HEK293 (cell line): Measurements from ENCODE around the gene AGAP1.

Experiments used
- CTCF ChIA-PET: fragments of 350-600 bp; formaldehyde crosslinking; extraction: SDS; loops from one replicate; lab custom pipeline; 2021; ENCODE audit warnings: antibody characterized with exemption; lab: Yijun Ruan, JAX
- POLR2A ChIA-PET: fragments of 300-600 bp; formaldehyde crosslinking; extraction: SDS; loops from one replicate; lab custom pipeline; 2020; ENCODE audit warnings: antibody characterized with exemption, inconsistent platforms; lab: Yijun Ruan, JAX
- H3K27ac ChIP-seq: fragments of 200-500 bp; sonication (Bioruptor generic); 2 replicates; pipeline ENCODE4 v1.5.1; 2014; ENCODE audit warnings: low read depth, low read length, control low read depth, inconsistent platforms; ENCODE audit errors: extremely low read depth
- H3K36me3 ChIP-seq, 2 experiments: fragments of 200-500 bp in 1 of 2; sonication (Bioruptor generic) in 1 of 2; 1 replicate in 1 of 2; 2 replicates in 1 of 2; pipeline ENCODE4 v1.5.1; 2014 to 2017; ENCODE audit warnings: inconsistent platforms in 2 of 2, low read length in 2 of 2; ENCODE audit not compliant: control insufficient read depth in 2 of 2, insufficient read depth in 1 of 2
- H3K4me1 ChIP-seq: fragments of 200-500 bp; sonication (Bioruptor generic); 2 replicates; pipeline ENCODE4 v1.5.1; 2014; ENCODE audit warnings: mild to moderate bottlenecking, low read length, inconsistent platforms; ENCODE audit not compliant: control insufficient read depth, insufficient read depth
- H3K4me3 ChIP-seq: 2 replicates; pipeline ENCODE4 v1.5.1; 2011; ENCODE audit warnings: low read depth, mild to moderate bottlenecking, control low read depth, low read length, moderate library complexity
- H3K9me3 ChIP-seq: fragments of 200-500 bp; sonication (Bioruptor generic); 2 replicates; pipeline ENCODE4 v1.5.1; 2014; ENCODE audit warnings: low read depth, low read length, inconsistent platforms; ENCODE audit not compliant: control insufficient read depth, insufficient read depth
- FEZF1 ChIP-seq: fragments of 450-650 bp; formaldehyde crosslinking; IDR thresholded peaks from 2 replicates; pipeline ENCODE4 v1.5.1; 2016; ENCODE audit warnings: missing biosample characterization, missing genetic modification characterization
- GLI4 ChIP-seq: fragments of 450-650 bp; formaldehyde crosslinking; IDR thresholded peaks from 2 replicates; pipeline ENCODE4 v1.5.1; 2016; ENCODE audit warnings: missing biosample characterization, missing genetic modification characterization
- HOXD13 ChIP-seq: sonication (generic); formaldehyde crosslinking; IDR thresholded peaks from 2 replicates; pipeline ENCODE4 v1.8.0; 2022; ENCODE audit warnings: missing genetic modification reagents, borderline replicate concordance
- MYNN ChIP-seq: fragments of 450-650 bp; formaldehyde crosslinking; IDR thresholded peaks from 2 replicates; pipeline ENCODE4 v1.5.1; 2016; ENCODE audit warnings: missing biosample characterization, missing genetic modification characterization, borderline replicate concordance
- ZBTB21 ChIP-seq: fragments of 450-650 bp; formaldehyde crosslinking; IDR thresholded peaks from 2 replicates; pipeline ENCODE4 v1.5.1; 2017; ENCODE audit warnings: missing biosample characterization, missing genetic modification characterization
- ZBTB7A ChIP-seq: fragments of 450-650 bp; formaldehyde crosslinking; IDR thresholded peaks from 2 replicates; pipeline ENCODE4 v1.5.1; 2016; ENCODE audit warnings: low read depth, missing biosample characterization, missing genetic modification characterization
- ZFP37 ChIP-seq: fragments of 450-650 bp; formaldehyde crosslinking; IDR thresholded peaks from 2 replicates; pipeline ENCODE4 v1.5.1; 2016; ENCODE audit warnings: missing biosample characterization, missing genetic modification characterization
- ZNF146 ChIP-seq: fragments of 450-650 bp; formaldehyde crosslinking; IDR thresholded peaks from 2 replicates; pipeline ENCODE4 v1.5.1; 2016; ENCODE audit warnings: missing biosample characterization, missing genetic modification characterization
- ZNF169 ChIP-seq: fragments of 450-650 bp; formaldehyde crosslinking; IDR thresholded peaks from 2 replicates; pipeline ENCODE4 v1.5.1; 2016; ENCODE audit warnings: missing biosample characterization, missing genetic modification characterization
- ZNF214 ChIP-seq: fragments of 450-650 bp; formaldehyde crosslinking; IDR thresholded peaks from 2 replicates; pipeline ENCODE4 v1.5.1; 2017; ENCODE audit warnings: missing biosample characterization, mild to moderate bottlenecking, missing genetic modification characterization, borderline replicate concordance
- ZNF292 ChIP-seq: fragments of 450-650 bp; formaldehyde crosslinking; IDR thresholded peaks from 2 replicates; pipeline ENCODE4 v1.5.1; 2016; ENCODE audit warnings: low read depth, missing biosample characterization, missing genetic modification characterization, borderline replicate concordance
- ZNF335 ChIP-seq: fragments of 450-650 bp; formaldehyde crosslinking; conservative IDR thresholded peaks from 2 replicates; pipeline ENCODE4 v1.5.1; 2016; ENCODE audit warnings: missing biosample characterization, missing genetic modification characterization
- ZNF548 ChIP-seq: fragments of 450-650 bp; formaldehyde crosslinking; IDR thresholded peaks from 2 replicates; pipeline ENCODE4 v1.5.1; 2016; ENCODE audit warnings: missing biosample characterization, missing genetic modification characterization
- ZNF549 ChIP-seq: fragments of 450-650 bp; IDR thresholded peaks from 2 replicates; pipeline ENCODE4 v1.5.1; 2018; ENCODE audit warnings: missing biosample characterization, missing genetic modification characterization, mild to moderate bottlenecking, inconsistent platforms, moderate library complexity
- ZNF621 ChIP-seq: fragments of 450-650 bp; formaldehyde crosslinking; IDR thresholded peaks from 2 replicates; pipeline ENCODE4 v1.5.1; 2017; ENCODE audit warnings: missing biosample characterization, missing genetic modification characterization
- ZNF768 ChIP-seq: fragments of 450-650 bp; formaldehyde crosslinking; IDR thresholded peaks from 2 replicates; pipeline ENCODE4 v1.5.1; 2018; ENCODE audit warnings: missing biosample characterization, mild to moderate bottlenecking, missing genetic modification characterization
- ZNF843 ChIP-seq: fragments of 450-650 bp; formaldehyde crosslinking; IDR thresholded peaks from 2 replicates; pipeline ENCODE4 v1.5.1; 2016; ENCODE audit warnings: missing biosample characterization, missing genetic modification characterization
- TF ChIP-seq, protein P1 (sequence below): fragments of 450-650 bp; formaldehyde crosslinking; IDR thresholded peaks from 2 replicates; pipeline ENCODE4 v1.5.1; 2016; ENCODE audit warnings: missing biosample characterization, missing genetic modification characterization
- TF ChIP-seq, protein P2 (sequence below): fragments of 450-650 bp; formaldehyde crosslinking; IDR thresholded peaks from 2 replicates; pipeline ENCODE4 v1.5.1; 2016; ENCODE audit warnings: missing biosample characterization, missing genetic modification characterization
- TF ChIP-seq, protein P3 (sequence below): fragments of 450-650 bp; formaldehyde crosslinking; IDR thresholded peaks from 2 replicates; pipeline ENCODE4 v1.5.1; 2017; ENCODE audit warnings: missing biosample characterization, mild to moderate bottlenecking, missing genetic modification characterization, moderate library complexity
- TF ChIP-seq, protein P4 (sequence below): fragments of 450-650 bp; formaldehyde crosslinking; IDR thresholded peaks from 2 replicates; pipeline ENCODE4; 2016; ENCODE audit warnings: missing biosample characterization, missing genetic modification characterization

The AGAP1 gene

DNA sequence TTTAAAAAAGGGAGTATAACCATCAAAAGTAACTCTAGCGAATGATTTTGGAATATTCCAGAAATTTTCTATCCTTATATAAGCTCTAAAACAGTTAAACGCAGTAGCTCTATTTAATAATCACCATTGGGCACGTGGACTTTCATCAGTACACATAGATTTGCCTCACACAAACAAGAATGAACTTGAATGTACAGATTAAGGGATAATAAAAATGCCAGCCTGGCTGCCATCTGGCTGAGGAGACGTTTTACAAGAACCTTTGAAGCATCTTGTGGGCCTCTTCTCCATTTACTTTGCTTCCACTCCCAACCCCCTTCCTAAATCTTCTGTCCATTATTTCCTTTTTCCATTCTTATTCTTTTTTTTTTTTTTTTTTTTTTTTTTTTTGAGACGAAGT lies 47.2 kb downstream of the AGAP1 start:
- no peaks in the 10 kb centered on the region for H3K9me3 ChIP-seq
- peaks cover 4% of the 10 kb centered on the region; the same call in 1 of the 2 replicates for H3K4me1 ChIP-seq
- no peaks in the 10 kb centered on the region for H3K36me3 ChIP-seq
- ChIA-PET POLR2A (interaction anchor here (0.7 kb wide), 1 partner anchor 225 kb away, joined by 3 read pairs; no protein-coding TSS in a partner anchor), CTCF (interaction anchor here (1.0 kb wide), 1 partner anchor 10 kb away, joined by 3 read pairs; no protein-coding TSS in a partner anchor)
- peak; percentile 60 for TF ChIP-seq FEZF1 (tag by site-specific recombination)
- TF ChIP-seq ZNF621, result no peak
- H3K27ac ChIP-seq, result no peak overlapping the region
- H3K4me3 ChIP-seq, result no peak overlapping the region

DNA sequence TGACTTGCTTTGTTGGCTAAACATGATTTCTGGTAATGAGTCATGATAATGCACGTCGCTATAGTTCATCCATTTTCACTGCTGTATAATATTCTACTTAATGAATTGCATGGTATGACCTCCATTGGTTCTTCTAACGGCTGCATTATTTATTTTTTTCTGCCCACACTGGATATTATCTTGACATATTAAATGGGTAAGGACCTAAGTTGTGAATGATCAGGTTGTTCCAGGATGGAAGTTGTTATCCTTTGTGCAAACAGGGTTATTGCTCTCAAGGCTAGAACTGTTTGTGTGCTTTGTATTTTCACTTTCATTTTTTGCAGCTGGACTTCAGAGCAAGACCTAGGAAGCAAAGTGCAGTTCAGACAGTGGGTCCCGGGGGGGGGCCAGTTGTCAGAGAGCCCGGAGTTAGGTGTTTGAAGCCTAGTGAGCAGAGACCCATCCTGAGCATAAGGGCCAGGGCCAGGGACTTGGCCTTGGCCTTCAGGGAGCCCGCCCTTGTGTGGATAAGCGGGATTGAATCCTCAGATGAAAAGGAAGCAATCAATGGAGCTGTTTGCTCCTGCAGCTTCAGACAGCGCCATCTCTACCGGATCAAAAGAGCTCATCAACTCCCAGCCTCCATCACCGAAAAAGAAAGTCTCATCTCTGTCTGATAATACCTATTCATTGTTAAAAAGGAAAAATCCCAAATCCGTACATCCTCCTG lies 48.2 kb downstream of the AGAP1 start:
- H3K27ac ChIP-seq, result no peak overlapping the region
- H3K36me3 ChIP-seq, result no peaks in the 10 kb centered on the region
- no peaks in the 10 kb centered on the region for H3K9me3 ChIP-seq
- TF ChIP-seq ZNF843 (tag by site-specific recombination) (no peak), ZNF146 (tag by site-specific recombination) (peak; percentile 56; the same call in 1 of the 2 replicates)
- TF ChIP-seq, protein P1, sequence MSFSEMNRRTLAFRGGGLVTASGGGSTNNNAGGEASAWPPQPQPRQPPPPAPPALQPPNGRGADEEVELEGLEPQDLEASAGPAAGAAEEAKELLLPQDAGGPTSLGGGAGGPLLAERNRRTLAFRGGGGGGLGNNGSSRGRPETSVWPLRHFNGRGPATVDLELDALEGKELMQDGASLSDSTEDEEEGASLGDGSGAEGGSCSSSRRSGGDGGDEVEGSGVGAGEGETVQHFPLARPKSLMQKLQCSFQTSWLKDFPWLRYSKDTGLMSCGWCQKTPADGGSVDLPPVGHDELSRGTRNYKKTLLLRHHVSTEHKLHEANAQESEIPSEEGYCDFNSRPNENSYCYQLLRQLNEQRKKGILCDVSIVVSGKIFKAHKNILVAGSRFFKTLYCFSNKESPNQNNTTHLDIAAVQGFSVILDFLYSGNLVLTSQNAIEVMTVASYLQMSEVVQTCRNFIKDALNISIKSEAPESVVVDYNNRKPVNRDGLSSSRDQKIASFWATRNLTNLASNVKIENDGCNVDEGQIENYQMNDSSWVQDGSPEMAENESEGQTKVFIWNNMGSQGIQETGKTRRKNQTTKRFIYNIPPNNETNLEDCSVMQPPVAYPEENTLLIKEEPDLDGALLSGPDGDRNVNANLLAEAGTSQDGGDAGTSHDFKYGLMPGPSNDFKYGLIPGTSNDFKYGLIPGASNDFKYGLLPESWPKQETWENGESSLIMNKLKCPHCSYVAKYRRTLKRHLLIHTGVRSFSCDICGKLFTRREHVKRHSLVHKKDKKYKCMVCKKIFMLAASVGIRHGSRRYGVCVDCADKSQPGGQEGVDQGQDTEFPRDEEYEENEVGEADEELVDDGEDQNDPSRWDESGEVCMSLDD (tag by site-specific recombination), result no peak
- CTCF ChIA-PET, result interaction anchor here (0.7 to 1.0 kb wide), 3 partner anchors 9 to 251 kb away, joined by 3 to 6 read pairs (median 3); no protein-coding TSS in a partner anchor
- H3K4me3 ChIP-seq, result no peak overlapping the region
- POLR2A ChIA-PET, result interaction anchor here (0.6 to 0.7 kb wide), 2 partner anchors 36 to 224 kb away, joined by 3 read pairs; no protein-coding TSS in a partner anchor
- H3K4me1 ChIP-seq, result peaks cover 4% of the 10 kb centered on the region; the same call in 1 of the 2 replicates

DNA sequence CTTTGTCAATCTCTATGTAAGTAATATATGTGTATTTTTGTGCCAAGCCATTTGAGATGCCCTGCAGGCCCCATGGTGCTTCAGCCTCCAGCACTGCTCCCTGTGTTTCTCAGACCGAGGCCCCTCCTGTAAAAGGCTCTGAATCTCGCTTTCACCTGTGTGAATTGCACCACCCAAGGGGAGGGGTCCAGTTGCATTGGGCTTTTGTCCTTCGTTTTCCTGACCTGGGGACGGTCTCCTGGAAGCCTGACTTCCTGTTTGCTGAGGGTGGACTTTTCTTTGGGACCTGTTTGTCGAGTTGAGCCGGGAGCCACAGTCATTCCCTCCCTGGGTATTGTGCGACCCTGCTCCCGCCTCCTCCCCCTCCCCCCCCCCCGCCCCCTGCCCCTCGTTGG lies 48.9 kb downstream of the AGAP1 start:
- Histone ChIP-seq H3K36me3 (no peaks in the 10 kb centered on the region), H3K4me3 (no peak overlapping the region), H3K4me1 (peaks cover 4% of the 10 kb centered on the region; the same call in 1 of the 2 replicates), H3K9me3 (no peaks in the 10 kb centered on the region), H3K27ac (no peak overlapping the region)
- ChIA-PET CTCF (no interaction called here), POLR2A (no interaction called here)
- TF ChIP-seq, protein P2, sequence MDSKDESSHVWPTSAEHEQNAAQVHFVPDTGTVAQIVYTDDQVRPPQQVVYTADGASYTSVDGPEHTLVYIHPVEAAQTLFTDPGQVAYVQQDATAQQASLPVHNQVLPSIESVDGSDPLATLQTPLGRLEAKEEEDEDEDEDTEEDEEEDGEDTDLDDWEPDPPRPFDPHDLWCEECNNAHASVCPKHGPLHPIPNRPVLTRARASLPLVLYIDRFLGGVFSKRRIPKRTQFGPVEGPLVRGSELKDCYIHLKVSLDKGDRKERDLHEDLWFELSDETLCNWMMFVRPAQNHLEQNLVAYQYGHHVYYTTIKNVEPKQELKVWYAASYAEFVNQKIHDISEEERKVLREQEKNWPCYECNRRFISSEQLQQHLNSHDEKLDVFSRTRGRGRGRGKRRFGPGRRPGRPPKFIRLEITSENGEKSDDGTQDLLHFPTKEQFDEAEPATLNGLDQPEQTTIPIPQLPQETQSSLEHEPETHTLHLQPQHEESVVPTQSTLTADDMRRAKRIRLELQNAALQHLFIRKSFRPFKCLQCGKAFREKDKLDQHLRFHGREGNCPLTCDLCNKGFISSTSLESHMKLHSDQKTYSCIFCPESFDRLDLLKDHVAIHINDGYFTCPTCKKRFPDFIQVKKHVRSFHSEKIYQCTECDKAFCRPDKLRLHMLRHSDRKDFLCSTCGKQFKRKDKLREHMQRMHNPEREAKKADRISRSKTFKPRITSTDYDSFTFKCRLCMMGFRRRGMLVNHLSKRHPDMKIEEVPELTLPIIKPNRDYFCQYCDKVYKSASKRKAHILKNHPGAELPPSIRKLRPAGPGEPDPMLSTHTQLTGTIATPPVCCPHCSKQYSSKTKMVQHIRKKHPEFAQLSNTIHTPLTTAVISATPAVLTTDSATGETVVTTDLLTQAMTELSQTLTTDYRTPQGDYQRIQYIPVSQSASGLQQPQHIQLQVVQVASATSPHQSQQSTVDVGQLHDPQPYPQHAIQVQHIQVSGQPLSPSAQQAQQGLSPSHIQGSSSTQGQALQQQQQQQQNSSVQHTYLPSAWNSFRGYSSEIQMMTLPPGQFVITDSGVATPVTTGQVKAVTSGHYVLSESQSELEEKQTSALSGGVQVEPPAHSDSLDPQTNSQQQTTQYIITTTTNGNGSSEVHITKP (tag by site-specific recombination), result no peak
- TF ChIP-seq ZBTB21, result no peak
- no peak for TF ChIP-seq MYNN (tag by site-specific recombination)
- TF ChIP-seq ZFP37, result no peak
- TF ChIP-seq ZNF843 (tag by site-specific recombination), result no peak
- TF ChIP-seq ZNF292 (tag by site-specific recombination), result no peak
- no peak for TF ChIP-seq ZNF621
- TF ChIP-seq ZNF335 (tag by site-specific recombination), result no peak
- TF ChIP-seq, protein P3, sequence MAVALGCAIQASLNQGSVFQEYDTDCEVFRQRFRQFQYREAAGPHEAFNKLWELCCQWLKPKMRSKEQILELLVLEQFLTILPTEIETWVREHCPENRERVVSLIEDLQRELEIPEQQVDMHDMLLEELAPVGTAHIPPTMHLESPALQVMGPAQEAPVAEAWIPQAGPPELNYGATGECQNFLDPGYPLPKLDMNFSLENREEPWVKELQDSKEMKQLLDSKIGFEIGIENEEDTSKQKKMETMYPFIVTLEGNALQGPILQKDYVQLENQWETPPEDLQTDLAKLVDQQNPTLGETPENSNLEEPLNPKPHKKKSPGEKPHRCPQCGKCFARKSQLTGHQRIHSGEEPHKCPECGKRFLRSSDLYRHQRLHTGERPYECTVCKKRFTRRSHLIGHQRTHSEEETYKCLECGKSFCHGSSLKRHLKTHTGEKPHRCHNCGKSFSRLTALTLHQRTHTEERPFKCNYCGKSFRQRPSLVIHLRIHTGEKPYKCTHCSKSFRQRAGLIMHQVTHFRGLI (tag by site-specific recombination), result no peak
- TF ChIP-seq ZNF549 (tag by site-specific recombination), result no peak
- TF ChIP-seq ZBTB7A (tag by site-specific recombination), result no peak
- TF ChIP-seq ZNF169 (tag by site-specific recombination), result no peak
- no peak for TF ChIP-seq HOXD13 (CRISPR knock-in tag)
- TF ChIP-seq, protein P4, sequence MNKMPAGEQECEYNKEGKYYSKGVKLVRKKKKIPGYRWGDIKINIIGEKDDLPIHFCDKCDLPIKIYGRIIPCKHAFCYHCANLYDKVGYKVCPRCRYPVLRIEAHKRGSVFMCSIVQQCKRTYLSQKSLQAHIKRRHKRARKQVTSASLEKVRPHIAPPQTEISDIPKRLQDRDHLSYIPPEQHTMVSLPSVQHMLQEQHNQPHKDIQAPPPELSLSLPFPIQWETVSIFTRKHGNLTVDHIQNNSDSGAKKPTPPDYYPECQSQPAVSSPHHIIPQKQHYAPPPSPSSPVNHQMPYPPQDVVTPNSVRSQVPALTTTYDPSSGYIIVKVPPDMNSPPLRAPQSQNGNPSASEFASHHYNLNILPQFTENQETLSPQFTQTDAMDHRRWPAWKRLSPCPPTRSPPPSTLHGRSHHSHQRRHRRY (tag by site-specific recombination), result no peak
- no peak for TF ChIP-seq ZNF214 (tag by site-specific recombination)
- no peak for TF ChIP-seq GLI4 (tag by site-specific recombination)
- TF ChIP-seq ZNF768, result no peak
- no peak for TF ChIP-seq ZNF548 (tag by site-specific recombination)
